Hepatocyte (in vitro differentiated cells): ENCODE data around the gene CRIM1. TPM values are rescaled to one million over a fixed set of nuclear protein-coding genes. Genes with fewer than 3 reads are reported as not detected.

Experiments
- DNase-seq: peaks from one replicate; pipeline ENCODE4 v3.0.0-alpha.2; 2016; ENCODE audit warnings: low spot score
- H2AFZ ChIP-seq: fragments of 200-600 bp; sonication (generic); 2 replicates; pipeline ENCODE4 v1.6.0; 2016; ENCODE audit warnings: antibody characterized with exemption, mild to moderate bottlenecking
- H3K27ac ChIP-seq: fragments of 200-600 bp; sonication (generic); 2 replicates; pipeline ENCODE4 v1.5.1; 2016; ENCODE audit warnings: mild to moderate bottlenecking
- H3K27me3 ChIP-seq: fragments of 200-600 bp; sonication (generic); 2 replicates; pipeline ENCODE4 v1.6.1; 2016
- H3K36me3 ChIP-seq: fragments of 200-600 bp; sonication (generic); replicated peaks from 2 replicates; pipeline ENCODE4 v1.5.1; 2016; ENCODE audit warnings: low read depth; ENCODE audit not compliant: insufficient read depth
- H3K4me1 ChIP-seq: fragments of 200-600 bp; sonication (generic); 2 replicates; pipeline ENCODE4 v1.5.1; 2016; ENCODE audit warnings: mild to moderate bottlenecking, moderate library complexity; ENCODE audit not compliant: insufficient read depth
- H3K4me2 ChIP-seq: fragments of 200-600 bp; sonication (generic); 2 replicates; pipeline ENCODE4 v1.6.0; 2016
- H3K4me3 ChIP-seq: fragments of 200-600 bp; sonication (generic); 2 replicates; pipeline ENCODE4 v1.5.1; 2016; ENCODE audit warnings: mild to moderate bottlenecking
- H3K79me2 ChIP-seq: fragments of 200-600 bp; sonication (generic); 2 replicates; pipeline ENCODE4 v1.6.0; 2017; ENCODE audit warnings: mild to moderate bottlenecking
- H3K9me2 ChIP-seq: fragments of 200-600 bp; sonication (generic); replicated peaks from 2 replicates; pipeline ENCODE4 v1.6.0; 2017; ENCODE audit warnings: mild to moderate bottlenecking; ENCODE audit not compliant: insufficient read depth
- H3K9me3 ChIP-seq: fragments of 200-600 bp; sonication (generic); 2 replicates; pipeline ENCODE4 v1.5.1; 2016; ENCODE audit warnings: low read depth, mild to moderate bottlenecking
- H4K20me1 ChIP-seq: fragments of 200-600 bp; sonication (generic); 2 replicates; pipeline ENCODE4 v1.6.0; 2016; ENCODE audit warnings: mild to moderate bottlenecking; ENCODE audit not compliant: insufficient read depth, poor library complexity, severe bottlenecking
- EZH2 ChIP-seq: fragments of 200-600 bp; sonication (generic); IDR thresholded peaks from 2 replicates; pipeline ENCODE4 v1.6.1; 2016; ENCODE audit warnings: antibody characterized with exemption, mild to moderate bottlenecking, borderline replicate concordance
- EZH2phosphoT487 ChIP-seq: fragments of 200-600 bp; sonication (generic); IDR thresholded peaks from one replicate; pipeline ENCODE4 v1.6.1; 2018; ENCODE audit warnings: antibody characterized with exemption, mild to moderate bottlenecking, low read depth, moderate library complexity; ENCODE audit not compliant: unreplicated experiment, severe bottlenecking
- WGBS: methylation state at CpG from one replicate; pipeline ENCODE4 v1.1.6; 2016; ENCODE audit warnings: low lambda C conversion rate; ENCODE audit errors: missing lambda C conversion rate; 5-methylcytosine and 5-hydroxymethylcytosine counted together
- polyA plus RNA-seq: library from polyadenylated mRNA; unstranded; fragments of >200 nt; fragmentation: Nextera tagmentation; extraction: Ambion mirVana; gene quantifications from 2 replicates; pipeline ENCODE4 v1.2.1, GENCODE V29; 2016
- total RNA-seq: library from RNA; depleted of rRNA; stranded (reverse); fragments of >200 nt; gene quantifications from 2 replicates; pipeline ENCODE4 v1.2.3, GENCODE V29; 2014
- TF ChIP-seq, protein P1 (sequence below): fragments of 200-600 bp; sonication (generic); IDR thresholded peaks from 2 replicates; pipeline ENCODE4 v1.5.1; 2016; ENCODE audit warnings: antibody characterized with exemption, mild to moderate bottlenecking; ENCODE audit not compliant: poor library complexity

Gene CRIM1
- total and polyA plus RNA-seq, 2 experiments from 2014 or later = 23.0 to 40.8 TPM

DNA sequence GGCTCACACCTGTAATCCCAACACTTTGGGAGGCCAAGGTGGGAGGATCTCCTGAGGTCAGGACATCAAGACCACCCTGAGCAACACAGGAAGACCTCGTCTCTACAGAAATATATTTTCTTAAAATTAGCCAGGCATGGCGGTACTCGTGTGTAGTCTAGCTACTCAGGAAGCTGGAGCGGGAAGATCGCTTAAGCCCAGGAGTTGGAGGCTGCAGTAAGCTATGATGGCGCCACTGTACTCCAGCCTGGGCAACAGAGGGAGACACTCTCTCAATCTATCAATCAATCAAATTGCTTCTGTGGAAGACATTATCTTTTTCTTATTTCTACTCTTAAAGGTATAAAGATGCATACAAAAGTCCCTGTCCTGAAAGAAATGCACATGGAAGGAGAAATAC is 231.1 kb downstream of the CRIM1 start:
- no peaks in the 10 kb centered on the region for H3K9me3 ChIP-seq
- no peak overlapping the region for H3K4me2 ChIP-seq
- H3K27ac ChIP-seq = no peak overlapping the region
- H3K27me3 ChIP-seq = no peaks in the 10 kb centered on the region
- TF ChIP-seq, protein P1, sequence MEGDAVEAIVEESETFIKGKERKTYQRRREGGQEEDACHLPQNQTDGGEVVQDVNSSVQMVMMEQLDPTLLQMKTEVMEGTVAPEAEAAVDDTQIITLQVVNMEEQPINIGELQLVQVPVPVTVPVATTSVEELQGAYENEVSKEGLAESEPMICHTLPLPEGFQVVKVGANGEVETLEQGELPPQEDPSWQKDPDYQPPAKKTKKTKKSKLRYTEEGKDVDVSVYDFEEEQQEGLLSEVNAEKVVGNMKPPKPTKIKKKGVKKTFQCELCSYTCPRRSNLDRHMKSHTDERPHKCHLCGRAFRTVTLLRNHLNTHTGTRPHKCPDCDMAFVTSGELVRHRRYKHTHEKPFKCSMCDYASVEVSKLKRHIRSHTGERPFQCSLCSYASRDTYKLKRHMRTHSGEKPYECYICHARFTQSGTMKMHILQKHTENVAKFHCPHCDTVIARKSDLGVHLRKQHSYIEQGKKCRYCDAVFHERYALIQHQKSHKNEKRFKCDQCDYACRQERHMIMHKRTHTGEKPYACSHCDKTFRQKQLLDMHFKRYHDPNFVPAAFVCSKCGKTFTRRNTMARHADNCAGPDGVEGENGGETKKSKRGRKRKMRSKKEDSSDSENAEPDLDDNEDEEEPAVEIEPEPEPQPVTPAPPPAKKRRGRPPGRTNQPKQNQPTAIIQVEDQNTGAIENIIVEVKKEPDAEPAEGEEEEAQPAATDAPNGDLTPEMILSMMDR = no peak
- TF ChIP-seq EZH2 = no peak
- TF ChIP-seq EZH2phosphoT487 = no peak
- no peak overlapping the region for H2AFZ ChIP-seq
- peaks cover 54% of the 10 kb centered on the region for H3K79me2 ChIP-seq
- H4K20me1 ChIP-seq = peaks cover 7% of the 10 kb centered on the region
- no peak overlapping the region for H3K4me3 ChIP-seq
- H3K9me2 ChIP-seq = no peaks in the 10 kb centered on the region
- 98% methylated on average over 6 of the region's 6 CpGs for WGBS
- no peak for DNase-seq
- H3K36me3 ChIP-seq = peaks cover 4% of the 10 kb centered on the region
- H3K4me1 ChIP-seq = no peaks in the 10 kb centered on the region

DNA sequence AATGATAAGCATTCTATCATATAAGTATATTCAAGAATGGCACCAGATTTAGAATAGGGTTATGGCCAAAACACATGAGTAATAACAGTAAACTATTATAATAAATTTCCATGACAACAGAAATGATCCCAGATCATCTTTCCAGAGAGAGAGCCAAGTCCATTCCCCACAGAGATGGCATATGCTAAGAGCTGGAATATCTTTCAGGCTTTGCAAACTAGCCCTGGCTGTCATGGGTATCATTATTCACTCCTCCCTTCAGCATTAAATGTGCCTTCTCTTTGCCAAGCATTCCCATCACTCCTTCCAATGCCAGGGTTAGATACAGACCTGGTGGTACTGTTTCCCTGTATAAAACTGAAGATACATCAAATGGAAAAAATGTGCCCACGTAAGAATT is 231.5 kb downstream of the CRIM1 start:
- no peaks in the 10 kb centered on the region for H3K9me2 ChIP-seq
- no peaks in the 10 kb centered on the region for H3K4me1 ChIP-seq
- no peak overlapping the region for H2AFZ ChIP-seq
- peaks cover 58% of the 10 kb centered on the region for H3K79me2 ChIP-seq
- TF ChIP-seq, protein P1 = no peak
- no peak overlapping the region for H3K4me2 ChIP-seq
- H3K4me3 ChIP-seq = no peak overlapping the region
- H3K9me3 ChIP-seq = no peaks in the 10 kb centered on the region
- WGBS = 96% methylated on average over 1 of the region's 1 CpG
- H3K36me3 ChIP-seq = peaks cover 4% of the 10 kb centered on the region
- H4K20me1 ChIP-seq = peaks cover 7% of the 10 kb centered on the region
- no peak for DNase-seq
- H3K27ac ChIP-seq = no peak overlapping the region
- no peaks in the 10 kb centered on the region for H3K27me3 ChIP-seq

DNA sequence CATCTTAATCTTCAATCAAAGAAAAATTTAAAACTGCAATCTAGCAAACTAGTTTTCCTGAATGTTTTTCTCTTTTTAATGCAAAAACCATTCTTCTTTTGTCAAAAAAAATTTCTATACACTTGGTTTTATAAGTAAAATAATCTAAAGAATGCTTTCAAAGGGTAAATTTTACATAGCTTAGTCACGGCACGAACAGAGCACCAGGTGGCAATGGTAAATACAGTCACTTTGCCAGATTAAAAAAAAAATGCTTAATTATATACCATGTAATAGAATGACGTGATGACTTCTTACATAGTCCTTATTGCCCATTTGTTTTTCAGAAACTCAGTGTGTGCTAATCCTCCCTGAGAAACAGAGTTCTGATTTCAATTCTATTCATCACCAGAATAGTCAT is 232.0 kb downstream of the CRIM1 start:
- Histone ChIP-seq H4K20me1 (peaks cover 7% of the 10 kb centered on the region), H3K4me2 (no peak overlapping the region), H3K27ac (no peak overlapping the region), H3K4me3 (no peak overlapping the region), H3K9me3 (no peaks in the 10 kb centered on the region), H2AFZ (no peak overlapping the region), H3K36me3 (peaks cover 4% of the 10 kb centered on the region), H3K79me2 (peaks cover 62% of the 10 kb centered on the region), H3K27me3 (no peaks in the 10 kb centered on the region), H3K9me2 (no peaks in the 10 kb centered on the region), H3K4me1 (no peaks in the 10 kb centered on the region)
- no peak for TF ChIP-seq EZH2
- TF ChIP-seq, protein P1 = no peak
- no peak for TF ChIP-seq EZH2phosphoT487
- DNase-seq = no peak
- WGBS = 79% methylated on average over 3 of the region's 3 CpGs

DNA sequence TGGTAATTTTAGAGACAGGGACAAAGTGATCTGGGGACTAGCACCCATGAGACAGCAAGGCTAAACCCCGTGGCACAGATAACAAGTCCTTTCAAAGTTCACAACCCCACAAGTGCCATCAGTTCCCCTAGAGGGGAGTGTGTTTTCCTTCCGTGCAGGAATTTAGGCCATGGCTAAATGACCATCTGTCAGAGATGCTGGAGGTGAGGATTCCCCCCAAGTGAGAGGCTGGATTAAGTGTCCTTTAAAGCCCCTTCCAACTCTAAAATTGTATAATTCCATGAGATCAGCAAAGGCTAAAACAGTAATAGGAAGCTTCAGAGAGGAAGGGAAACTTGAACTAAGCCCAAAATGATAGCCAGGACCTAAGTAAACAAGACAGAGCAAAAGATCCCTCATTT is 233.7 kb downstream of the CRIM1 start:
- Histone ChIP-seq H3K4me3 (no peak overlapping the region), H2AFZ (no peak overlapping the region), H3K27me3 (no peaks in the 10 kb centered on the region), H3K79me2 (peaks cover 78% of the 10 kb centered on the region), H3K9me3 (no peaks in the 10 kb centered on the region), H3K36me3 (peaks cover 4% of the 10 kb centered on the region), H3K4me2 (no peak overlapping the region), H3K4me1 (no peaks in the 10 kb centered on the region), H3K27ac (no peak overlapping the region), H4K20me1 (peaks cover 7% of the 10 kb centered on the region), H3K9me2 (no peaks in the 10 kb centered on the region)
- WGBS = 64% methylated on average over 2 of the region's 2 CpGs
- no peak for DNase-seq
- TF ChIP-seq, protein P1 = no peak
- TF ChIP-seq EZH2phosphoT487 (no peak), EZH2 (no peak)
